NK-92 (cell line): ENCODE measurements around the gene POPDC2.
"Not testable (repeated sequence)": the region's sequence is repeated elsewhere in the genome, so short reads cannot be mapped to it uniquely, and the experiment has no call there.

Experiments
- DNase-seq: peaks from one replicate; lab custom pipeline; 2025; ENCODE audit not compliant: unreplicated experiment; lab: John Stamatoyannopoulos, UW

Gene POPDC2, protein sequence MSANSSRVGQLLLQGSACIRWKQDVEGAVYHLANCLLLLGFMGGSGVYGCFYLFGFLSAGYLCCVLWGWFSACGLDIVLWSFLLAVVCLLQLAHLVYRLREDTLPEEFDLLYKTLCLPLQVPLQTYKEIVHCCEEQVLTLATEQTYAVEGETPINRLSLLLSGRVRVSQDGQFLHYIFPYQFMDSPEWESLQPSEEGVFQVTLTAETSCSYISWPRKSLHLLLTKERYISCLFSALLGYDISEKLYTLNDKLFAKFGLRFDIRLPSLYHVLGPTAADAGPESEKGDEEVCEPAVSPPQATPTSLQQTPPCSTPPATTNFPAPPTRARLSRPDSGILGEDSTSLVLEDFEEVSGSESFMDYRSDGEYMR

DNA sequence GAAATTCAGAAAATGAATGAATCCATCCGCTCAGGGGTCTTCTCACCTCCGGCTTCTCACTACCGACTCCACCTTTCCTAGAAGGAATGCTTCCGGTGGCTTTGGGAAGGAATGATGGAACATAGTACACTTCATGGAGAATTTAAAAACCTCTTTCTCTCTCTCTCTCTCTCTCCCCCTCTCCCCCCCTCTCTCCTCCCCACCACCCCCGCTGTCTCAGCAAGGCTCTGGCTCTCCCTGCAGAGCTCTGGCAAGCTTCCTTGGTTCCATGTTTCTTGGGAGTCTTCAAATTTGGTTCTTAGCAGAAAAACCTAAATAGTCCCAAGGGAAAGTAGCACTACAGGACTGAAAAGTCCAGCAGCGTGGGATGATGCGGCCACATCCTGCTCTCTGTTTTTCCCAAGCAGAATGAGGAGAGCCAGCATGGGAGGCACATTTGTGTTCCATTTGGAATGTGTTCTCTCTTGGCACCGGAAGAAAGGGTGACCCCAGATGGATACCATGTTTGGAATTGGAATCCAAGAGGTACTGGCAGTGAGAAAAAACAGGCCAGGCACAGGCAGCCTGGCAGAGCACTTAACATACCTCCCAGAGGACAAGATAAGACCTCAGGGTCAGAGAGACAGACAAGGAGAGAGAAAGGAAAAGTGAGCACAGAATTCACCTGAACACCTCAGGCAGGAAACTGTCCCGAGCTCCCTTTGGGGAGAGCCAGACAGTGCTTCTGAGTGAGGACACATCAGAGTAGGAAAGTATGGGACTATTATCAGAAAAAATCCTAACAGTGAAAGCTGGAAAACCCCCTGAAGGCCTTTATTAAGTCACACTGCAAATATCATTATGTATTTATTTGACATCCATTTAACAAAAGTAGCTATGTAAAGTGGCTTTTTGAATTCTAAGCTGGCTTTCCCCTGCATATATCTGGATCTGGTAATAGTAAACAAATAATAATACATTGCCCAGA is at the start of gene POPDC2:
Gene POPDC2, minus strand, starts transcription at position 116 of the 967 bp plus-strand sequence. CDS start 166 bp downstream, outside the sequence.
- no peak for DNase-seq

DNA sequence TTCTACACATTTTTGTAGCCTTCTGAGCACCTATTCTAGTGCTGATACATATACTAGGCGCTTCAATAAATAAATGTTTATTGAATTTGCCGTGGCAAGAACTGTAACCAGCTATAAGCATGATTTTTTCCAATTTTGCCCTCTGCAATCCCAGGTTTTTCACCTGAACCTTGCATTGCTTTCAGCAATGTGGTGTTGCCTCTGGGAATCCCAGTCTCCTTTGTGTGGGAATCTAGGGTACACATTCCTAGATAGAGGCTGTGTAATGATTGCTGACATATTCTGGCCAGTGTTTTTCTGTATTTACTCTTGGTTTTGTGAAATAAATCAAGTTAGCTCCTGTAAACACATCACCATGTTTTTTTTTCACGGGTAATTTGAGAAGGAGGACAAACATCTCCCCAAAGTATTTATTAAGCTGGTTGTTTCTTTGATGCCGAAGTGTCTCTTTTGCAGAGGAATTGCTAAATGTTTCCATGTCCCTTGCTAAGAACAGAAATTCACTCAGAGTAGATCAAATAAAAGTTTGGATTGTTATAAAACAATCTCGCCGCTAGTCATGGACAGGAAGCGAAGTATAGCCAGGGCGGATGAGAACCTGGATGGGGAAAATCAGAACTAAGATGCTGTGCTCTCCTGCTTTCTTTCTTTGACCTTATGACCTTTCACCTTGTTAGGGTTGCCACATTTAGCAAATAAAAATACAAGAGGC is 43.6 kb upstream of the POPDC2 start:
- DNase-seq: no peak

DNA sequence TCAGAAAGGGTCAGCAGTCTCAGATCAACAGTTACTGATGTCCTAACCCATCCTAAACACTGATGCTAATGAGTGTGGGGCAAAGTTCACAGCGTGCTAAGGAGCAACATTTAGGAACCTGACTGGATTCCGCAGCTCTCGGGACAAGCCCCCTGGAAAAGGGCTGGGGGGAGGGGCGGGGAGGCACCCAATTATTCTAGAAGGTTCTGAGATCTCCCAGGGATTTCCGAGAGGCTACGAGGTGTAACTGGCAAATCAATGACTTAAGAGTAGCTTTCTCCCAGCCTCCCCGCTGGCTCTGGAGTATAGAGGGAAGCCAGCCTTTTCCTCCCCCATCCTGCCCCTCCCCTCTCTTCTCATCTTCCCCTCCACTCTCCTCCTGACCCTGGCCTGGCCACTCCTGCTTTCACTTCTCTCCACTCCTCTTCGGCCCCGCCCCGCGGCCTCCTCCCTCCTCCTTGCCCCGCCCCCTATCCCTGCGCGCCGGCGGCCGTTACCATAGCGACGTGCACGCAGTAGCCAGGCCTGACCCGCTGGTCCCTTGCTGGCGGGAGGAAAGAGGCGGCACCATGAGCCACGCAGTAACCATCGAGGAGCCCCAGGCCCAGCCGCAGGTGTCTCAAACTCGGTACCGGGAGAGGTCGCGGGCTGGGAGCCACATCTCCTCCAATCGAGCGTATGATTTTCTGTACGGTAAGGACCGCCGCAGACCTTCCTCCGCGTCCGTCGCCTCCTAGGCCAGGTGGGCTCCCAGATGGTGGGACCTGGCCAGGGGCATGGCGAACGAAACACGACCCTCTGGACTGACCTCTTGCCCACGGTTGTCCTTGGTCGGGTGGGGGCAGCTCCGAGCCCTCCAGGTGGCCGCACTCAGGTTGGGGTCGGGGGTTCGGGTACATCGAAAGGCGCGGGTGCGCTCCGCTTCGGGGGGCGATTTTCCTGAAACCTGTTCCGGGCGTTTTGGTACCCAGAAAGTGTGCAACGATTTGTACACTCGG is 42.4 kb upstream of the POPDC2 start, which contains the start of gene CFAP91:
Gene CFAP91, plus strand, starts transcription at position 493 of the 998 bp plus-strand sequence. Its CDS starts 77 bp downstream, at position 570.
- peak; percentile 10 for DNase-seq

DNA sequence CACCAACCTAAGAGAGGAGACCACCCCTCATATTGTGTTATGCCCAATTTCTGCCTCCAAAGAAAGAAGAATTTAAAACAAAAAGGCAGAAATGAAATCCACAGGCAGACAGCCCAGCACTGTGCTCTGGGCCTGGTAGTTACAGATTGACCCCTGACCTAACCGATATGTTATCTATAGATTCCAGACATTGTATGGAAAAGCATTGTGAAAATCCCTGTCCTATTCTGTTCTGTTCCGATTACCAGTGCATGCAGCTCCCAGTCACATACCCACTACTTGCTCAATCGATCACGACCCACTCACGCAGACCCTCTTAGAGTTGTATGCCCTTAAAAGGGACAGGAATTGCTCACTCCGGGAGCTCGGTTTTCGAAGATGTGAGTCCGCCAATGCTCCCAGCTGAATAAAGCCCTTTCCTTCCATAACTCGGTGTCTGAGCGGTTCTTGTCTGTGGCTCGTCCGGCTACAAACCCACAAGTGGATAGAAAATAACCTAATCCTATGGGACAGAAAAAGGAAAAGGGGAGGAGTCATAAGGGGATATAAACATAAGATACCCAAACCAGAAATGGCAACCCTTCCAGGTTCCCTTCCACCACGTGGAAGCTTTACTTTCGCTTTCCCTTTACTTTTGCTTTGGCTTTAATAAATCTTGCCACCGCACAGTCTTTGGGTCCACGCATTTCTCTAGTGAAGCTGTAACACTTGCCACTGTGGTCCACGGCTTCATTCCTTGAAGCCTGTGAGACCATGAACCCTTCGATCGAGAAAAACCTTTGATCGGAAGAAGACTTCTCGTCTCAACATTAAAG is 40.7 kb upstream of the POPDC2 start:
- no peak for DNase-seq

DNA sequence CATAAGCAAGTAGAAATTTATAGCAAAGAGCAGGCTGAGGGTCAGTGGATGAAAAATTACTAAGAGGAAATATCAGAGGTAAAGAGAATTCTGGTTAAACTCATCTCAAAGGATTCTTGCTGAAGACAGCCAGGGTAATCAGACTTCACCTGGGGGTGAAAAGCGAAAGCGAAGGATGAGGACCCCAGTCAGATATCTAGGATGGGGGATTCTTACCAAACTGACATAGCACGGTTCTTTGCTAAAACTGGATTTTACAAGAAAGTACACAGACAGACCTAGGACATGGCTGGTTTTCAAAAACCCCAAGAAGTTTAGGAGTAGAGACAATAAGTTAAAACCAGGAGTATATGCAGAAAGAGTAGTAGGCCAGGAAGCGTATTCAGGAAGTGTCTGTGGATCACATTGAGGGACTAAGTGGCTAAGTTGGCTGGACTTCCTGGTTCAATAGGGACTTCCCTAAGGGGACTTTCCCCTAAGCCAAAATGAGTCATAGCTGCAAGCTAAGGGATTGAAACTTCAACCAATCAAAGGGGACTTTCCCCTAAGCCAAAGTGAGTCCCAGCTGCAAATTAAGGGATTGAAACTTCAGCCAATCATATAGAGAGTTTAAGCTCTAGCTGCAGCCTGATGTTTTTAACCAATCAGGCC is 40.0 kb upstream of the POPDC2 start:
- DNase-seq: no peak

DNA sequence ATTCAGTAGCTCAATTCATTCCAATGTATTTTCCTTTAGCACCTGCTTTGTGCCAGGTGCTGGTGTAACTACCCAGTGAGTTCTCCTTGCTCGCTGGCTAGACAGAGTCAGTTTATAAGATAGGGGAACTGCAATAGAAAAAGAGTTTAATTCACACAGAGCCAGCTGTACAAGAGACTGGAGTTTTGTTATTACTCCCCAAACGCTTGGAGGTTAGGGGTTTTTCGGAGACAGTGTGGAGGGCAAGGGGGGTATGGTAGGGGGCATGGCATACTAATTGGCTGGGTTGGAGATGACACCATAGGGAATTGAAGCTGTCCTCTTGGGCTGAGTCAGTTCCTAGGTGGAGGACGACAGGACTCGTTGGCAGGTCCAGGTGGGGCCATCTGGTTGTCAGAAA is 37.0 kb upstream of the POPDC2 start:
- no peak for DNase-seq

DNA sequence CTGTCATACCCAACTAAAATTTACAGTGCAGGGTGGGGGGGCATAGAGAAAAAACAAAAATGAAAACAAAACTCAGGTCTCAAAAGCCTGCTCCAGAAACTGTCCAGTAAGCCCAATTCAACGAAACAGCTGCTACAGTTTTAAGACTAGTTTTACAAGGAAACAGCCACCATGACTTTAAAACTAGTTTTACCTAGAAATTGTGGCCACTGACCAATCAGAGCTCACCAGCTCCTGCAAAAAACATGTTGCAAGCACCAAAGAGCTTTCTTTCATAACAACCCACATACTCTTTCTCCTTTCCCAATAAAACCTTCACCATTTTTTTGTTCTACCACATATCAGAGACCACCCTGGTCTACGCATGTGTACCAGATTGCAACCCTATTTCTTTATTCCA is 35.1 kb upstream of the POPDC2 start:
- no peak for DNase-seq

DNA sequence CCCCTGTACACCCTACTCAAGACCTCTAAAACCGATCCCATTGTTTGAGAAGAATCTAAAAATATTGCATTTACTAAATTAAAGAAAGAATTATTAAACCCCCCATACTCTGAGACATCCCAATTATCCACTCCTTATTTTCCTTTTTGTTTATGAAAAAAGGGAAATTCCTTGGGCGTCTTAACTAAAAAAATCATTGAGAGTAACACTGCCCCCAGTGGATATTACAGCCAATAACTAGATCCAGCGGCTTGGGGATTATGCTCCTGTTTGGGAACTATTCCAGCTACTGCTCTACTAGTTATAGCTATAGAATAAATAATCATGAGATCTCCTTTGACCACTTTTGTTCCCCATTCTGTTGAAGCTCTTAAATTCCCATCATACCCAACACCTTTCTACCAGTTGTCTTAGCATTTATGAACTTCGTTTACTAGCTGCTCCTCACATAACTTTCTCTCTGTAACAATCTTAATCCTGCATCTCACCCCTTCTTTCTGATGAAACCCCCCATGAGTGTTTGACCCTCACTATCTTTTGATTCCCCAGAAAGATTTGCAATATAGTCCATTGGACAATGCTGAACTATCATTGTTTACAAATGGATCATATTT is 29.8 kb upstream of the POPDC2 start:
- DNase-seq: no peak

DNA sequence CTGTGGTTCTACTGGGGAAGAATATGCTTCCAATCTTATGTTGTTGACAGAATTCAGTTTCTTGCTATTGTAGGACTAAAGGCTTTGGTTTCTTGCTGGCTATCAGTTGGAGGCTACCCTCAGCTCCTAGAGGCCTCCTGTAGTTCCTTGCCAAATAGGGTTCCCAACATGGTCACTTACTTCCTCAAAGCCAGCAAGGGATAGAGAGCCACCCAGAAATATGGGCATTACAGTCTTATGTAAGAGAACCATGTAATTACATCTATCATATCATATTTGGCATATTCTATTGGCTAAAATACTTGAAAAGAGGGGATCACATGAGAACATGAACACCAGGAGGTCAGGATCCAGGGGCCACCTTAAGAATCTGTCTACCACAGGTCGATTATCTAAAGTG is 23.0 kb upstream of the POPDC2 start:
- DNase-seq: no peak

DNA sequence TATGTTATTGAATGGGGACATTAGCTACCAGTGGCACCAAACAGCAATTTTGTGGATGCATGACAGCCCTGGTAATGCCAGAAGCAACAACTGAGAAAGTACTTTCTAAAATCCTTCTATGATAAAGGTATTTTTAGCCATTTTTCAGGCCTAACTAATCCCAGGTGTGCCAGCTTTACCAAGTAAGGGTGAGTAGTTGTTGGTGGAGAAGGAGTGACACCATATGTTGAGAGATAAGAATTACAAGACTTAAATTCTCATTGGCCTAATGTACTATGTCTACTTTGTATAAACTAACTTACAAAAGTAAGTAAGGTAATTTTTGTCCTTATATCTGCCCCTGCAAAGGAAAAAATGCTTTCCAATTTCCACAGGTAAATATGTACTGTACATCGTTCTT is 20.9 kb upstream of the POPDC2 start:
- DNase-seq: no peak

DNA sequence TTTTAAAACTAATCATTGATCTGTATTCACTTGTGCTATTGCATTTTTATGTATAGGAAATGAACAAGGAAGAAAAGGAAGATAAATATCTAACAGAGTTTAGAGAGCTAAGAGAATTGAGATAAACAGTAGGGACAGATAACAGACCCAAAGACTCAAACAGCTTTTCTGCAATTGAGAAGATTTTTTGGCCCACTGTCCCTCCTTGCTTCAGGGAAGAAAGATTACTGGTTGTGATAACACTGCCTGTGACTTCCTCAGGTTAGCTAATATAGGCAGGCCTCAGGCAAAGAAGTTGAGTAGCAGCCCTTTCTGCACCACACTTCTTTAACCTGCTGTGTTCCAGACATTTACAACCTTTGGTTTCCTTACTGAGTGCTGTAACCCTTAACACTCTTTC is 19.5 kb upstream of the POPDC2 start:
- DNase-seq: no peak

DNA sequence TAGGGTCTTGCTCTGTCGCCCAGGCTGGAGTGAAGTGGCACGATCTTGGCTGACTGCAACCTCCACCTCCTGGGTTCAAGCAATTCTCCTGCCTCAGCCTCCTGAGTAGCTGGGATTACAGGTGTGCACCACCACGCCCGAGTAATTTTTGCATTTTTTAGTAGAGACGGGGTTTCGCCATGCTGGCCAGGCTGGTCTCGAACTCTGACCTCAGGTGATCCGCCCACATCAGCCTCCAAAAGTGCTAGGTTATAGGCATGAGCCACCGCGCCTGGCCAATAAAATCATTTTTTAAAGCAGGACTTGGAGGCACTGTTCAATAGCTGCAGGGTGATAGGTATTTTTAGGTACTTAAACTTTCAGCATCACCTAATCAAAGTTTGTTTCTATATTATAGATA is 17.8 kb upstream of the POPDC2 start:
- DNase-seq: not testable (repeated sequence)

DNA sequence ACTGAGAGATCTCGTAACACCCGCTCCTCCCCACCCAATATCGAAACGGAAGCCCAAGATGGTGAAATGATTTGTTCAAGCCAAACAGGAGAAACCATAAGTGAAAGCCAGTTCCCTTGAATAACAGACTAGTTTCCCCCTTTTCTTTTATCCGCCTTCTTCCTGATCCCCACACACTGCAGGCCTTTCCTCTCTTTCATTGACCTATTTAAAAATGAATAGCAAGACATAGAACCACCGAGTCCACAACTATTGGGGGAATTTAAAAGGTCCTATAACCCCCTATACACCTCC is 17.2 kb upstream of the POPDC2 start:
- DNase-seq: no peak

DNA sequence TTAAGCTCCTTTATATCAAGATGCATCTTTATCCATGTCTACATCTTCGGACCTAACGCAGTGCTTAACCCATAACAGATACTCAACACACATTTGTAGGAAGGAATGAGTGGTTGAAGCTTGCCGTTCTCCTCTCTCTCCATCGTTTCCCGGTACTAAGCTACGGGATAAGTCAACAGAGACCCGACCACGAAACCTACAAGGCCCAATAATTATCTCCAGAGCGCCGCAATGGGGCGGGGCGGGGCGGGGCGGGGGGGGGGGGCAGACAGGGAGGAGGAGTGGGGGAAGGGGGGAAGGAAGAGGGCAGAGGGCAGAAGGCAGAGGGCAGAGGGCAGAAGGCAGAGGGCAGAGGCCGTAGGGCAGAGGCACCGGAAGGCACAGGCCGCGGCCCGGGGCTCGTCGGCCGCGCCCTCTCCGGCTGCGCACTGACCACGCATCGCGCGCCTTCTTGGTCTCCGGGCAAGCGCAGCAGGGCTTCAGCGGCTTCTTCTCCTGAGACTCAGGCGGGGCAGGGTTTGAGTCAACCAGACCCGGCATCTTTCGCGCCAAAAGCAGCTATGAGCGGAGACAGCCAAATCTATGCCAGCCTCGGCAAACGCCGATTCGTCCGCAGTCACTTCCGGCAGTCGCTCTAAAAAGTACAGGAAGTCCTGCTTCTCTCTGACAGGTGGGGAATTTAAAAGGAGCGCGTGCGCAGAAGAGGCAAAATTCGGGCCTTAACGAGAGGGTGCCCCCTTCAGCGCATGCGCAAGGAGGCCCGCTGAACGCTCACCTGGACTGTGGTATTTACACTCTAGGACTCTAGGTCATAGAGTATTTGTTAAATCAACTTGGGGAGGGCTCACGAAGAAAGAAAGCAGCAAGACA is 16.6 kb upstream of the POPDC2 start, which contains the start of gene COX17:
Gene COX17, minus strand, starts transcription at position 636 of the 870 bp plus-strand sequence. Its CDS starts 96 bp downstream, at position 540.
- DNase-seq: peak; percentile 85

DNA sequence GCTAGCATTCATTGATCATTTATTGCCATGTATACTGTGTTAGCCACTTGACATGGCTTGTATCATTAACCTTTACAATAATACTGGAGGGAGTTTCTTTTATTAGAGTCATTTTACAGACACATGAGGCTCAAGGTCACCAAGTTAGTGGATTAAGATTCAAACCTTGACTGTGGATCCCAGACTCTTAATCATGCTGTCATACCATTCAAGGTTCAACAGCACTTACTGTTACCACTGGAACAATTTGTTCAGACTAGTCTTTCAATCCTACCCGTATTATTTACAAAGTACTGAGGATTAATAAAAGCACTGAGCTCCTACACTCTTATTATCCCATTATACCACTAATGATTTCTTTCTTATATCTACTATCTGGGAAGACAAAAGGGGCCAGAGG is 15.6 kb upstream of the POPDC2 start:
- DNase-seq: no peak

DNA sequence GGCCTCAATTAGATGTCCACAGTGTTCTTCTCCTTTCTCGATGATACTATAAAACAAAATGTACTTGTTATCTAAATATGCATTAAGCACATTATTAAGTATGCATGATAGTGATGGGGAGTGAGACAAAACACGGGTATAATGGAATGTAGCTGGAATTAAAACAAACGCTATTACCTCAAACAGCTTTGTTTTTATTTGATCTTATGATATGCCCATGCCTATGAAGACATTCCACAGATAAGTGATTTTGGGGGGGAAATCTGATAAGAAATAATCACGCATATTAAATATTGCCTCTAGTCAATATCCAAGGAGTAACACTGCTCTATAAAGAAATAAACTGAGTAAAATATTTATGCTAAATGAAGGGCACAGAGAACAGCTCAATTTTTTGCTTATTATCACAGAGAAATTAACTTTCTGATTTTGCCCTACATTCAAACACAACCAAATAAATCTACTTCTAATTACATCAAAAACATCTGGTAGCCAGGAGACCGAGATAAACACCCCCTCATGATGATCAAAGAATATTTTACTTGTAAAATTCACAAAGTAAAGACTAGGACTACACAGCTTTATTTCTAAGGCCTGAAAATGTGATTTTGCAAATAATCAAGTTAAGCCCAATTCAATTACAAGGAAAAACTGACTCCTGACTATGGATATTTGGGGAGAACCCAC is 14.9 kb upstream of the POPDC2 start:
- DNase-seq: no peak

DNA sequence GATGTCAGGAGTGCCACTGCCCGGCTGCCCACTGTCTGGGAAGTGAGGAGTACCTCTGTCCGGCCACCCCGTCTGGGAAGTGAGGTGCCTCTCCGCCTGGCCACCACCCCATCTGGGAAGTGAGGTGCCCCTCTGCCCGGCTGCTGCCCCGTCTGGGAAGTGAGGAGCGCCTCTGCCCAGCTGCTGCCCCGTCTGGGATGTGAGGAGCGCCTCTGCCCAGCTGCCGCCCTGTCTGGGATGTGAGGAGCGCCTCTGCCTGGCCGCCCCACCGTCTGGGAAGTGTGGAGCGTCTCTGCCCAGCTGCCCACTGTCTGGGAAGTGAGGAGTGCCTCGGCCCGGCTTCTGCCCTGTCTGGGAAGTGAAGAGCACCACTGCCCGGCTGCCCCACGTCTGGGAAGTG is 13.5 kb upstream of the POPDC2 start:
- DNase-seq: no peak
